ENCODE results near the gene HRAS.
A peak's percentile ranks its signal among the peaks of the same experiment; 100 is the strongest.

HRAS gene

DNA sequence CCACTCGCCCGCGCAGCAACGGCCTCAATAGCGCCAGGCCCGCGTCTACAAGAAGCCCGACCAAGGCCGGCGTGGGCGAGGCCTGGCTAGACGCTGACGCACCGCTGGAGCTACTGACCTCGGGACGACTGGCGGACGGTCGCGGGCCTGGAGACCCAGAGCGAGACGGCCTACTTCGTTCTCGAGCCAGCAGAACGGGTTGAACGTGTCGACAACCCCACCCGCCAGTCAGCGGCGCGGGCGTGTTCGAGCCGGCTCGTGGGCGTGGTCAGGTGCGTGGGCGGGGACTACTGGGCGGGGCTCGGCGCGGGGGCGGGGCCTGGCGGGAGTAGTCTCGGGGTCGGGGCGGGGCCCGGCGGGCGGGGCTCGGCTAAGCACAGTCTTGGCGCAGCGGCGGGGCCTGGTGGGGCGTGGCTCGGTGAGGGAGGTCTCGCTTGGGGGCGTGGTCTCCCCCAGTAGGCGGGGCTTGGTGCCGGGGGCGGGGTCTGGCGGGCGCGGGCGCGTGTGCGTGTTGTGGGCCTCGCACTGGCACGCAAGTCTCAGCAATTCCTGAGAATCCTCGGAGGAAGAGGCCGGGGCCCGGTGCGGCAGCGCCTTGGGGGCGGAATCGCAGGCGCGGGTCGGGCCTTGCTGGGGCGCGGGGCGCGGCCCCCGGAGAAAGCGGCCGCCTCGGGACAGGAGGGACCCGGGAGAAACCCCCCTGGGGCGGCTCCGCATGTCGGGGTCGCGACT is 28.2 kb downstream of the HRAS start, which contains the start of gene RNH1:
RNH1 (minus strand) TSS at position 248 of the 732 bp plus-strand sequence. CDS start 5,080 bp downstream, outside the sequence.
- DNase-seq = peak; percentile 41

GRCh38 chr11:506238-506994 is 29.0 kb downstream of the HRAS start:
- peak; percentile 69 for DNase-seq

GRCh38 chr11:504994-505344 is 30.4 kb downstream of the HRAS start:
- no peak for DNase-seq

GRCh38 chr11:504053-504993 is 31.1 kb downstream of the HRAS start:
- no peak for DNase-seq

- no peak for DNase-seq
Observed at GRCh38 chr11:503179-503981, 32.0 kb downstream of the HRAS start.

DNA sequence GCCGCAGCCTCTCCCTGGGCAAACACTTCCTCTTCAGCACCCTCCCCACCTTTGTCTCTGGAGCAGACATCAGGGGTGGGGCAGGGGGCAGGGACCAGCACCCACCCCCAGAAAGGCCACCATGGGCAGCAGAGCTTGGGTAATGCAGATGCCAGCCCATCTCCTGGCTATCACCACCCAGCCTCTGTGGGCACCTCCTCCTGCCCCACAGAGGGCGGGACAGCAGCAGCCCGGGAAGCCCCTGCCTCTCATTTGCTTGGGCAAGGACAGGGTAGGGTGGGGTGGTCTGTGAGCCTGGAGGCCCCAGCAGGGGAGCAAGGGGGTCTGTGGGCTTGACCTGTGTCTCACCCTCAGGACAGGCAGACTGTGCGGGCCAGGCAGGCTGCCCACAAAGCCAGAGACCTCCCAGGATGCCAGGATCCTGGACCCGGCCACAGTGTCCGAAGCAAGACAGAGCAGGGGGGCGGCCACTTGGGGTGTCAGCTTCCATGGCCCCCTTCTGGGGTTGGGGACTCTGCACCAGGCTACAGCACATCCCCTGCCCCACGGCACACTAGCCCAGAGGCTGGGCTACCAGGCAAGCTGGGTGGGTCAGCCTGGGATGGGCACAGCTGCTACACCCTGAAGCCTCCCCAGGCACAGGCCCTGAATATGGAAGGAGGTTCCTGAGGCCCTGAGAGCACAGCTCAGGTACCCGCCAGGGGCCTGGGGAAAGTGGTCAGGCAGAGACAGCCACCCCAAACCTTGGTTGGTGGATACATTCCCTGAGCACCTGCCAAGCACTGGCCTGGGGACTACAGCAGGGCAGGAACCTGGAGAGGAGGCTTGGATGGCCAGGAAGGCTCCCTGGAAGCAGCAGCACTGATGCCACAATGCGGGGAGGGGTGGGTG is 32.8 kb downstream of the HRAS start:
- DNase-seq = no peak

- no peak for DNase-seq
Observed at GRCh38 chr11:501683-502287, 33.6 kb downstream of the HRAS start.

DNA sequence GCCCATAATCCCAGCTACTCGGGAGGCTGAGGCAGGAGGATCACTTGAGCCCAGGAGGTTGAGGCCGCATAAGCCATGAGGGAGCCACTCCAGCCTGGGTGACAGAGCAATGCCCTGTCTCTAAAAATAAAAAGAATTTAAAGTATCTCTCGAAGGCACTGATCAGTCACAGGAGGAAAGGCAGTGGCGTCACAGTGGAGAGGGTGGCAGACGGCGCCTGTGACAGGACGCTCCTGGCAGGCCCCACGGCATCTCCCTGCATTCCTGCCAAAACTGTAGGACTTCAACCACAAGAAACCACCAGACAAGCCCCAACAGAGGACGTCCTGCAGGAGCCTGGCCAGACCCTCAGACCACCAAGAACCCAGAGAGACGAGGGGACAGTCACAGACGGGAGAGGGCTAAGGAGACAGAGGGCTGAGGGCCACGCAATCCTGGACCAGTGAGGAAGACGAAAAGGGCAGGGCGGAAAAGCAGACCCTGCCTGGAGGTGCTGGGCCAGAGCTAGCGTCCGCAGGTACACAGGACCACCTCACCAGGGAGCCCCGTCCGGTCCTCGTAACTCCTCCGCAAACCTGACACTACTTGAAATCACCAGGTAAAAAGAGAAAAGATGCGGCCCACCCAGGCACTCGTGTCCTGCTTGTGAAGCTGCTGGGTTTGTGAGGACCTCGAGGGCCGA is 34.2 kb downstream of the HRAS start:
- DNase-seq = no peak

DNA sequence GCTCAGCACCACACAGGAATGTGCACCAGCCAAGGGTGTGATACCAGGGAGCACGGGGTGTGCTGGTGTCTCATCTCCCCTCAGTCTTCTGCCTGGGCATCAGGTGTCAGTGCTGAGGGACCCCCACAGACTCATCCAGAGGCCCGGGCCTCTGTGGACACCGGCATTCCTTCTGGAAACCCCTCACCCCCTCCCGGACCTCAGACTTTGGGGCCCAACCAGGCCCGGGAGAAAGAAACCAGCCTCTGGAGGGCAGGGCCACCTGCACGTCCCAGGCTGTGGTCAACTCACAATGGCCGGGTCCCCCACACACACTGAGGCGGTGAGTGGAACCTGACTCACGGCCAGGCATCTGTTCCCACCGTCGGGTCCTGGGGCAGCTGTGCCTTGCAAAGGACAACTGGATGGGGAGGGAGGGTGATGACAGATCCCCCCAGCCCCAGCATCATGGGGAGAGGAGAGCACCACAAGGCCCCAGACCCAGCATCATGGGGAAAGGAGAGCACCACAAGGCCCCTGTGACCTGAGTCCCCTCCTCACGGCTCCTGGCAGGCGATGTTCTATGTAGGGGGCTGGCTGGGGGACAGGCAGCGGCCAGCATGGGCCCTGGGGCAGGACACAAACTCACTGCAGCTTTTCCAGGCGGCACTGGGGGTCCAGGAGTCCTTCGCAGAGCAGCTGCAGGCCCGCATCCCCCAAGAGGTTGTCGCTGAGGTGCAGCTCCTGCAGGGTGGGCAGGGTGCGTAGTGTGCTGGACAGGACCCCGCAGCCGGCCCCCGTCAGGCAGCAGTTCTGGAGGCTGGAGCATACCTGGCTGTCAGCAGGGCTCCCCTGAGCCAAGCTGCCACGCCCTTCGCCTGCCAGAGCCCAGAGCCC is 35.9 kb downstream of the HRAS start:
- DNase-seq = no peak

DNA sequence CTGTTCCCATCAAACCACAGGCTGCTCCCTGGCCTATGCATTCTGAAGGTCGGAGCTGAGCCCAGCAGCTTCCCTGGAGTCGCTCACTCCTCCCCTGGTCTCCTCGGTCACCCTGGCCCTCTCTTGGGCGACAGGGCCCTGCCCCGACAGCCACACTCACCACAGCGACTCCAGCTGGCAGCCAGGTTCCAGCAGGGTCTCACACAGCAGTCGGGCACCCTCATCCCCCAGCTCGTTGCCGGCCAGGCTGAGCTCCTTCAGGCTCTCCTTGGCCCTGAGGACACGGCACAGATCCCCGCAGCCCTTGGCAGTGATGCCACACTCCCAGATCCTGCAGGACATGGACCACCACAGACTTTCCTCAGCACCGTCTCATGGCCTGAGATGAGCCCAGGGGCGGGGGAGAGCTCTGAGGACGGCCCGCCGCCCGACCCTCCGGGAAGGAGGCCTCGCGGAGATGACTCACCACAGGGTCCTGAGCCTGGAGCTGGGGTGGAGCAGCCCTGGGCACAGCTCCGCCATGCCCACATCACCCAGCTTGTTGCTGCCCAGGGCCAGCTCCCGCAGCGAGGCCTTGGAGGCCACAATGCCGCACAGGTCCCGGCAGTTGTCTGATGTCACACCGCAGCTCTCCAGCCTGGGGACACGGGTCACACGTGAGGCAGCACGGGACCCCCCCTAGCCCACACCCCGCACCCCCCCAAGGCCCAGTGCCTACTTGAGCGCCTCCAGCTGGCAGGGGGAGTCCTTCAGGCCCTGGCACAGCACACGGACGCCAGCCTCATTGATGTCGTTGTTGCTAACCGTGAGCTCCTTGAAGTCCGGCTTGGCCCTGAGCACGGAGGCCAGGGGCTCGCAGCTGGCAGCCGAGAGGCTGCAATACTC is 36.8 kb downstream of the HRAS start:
- no peak for DNase-seq

- no peak for DNase-seq
Observed at GRCh38 chr11:497565-498296, 37.6 kb downstream of the HRAS start.

GRCh38 chr11:496834-497564 is 38.4 kb downstream of the HRAS start:
- no peak for DNase-seq

- no peak for DNase-seq
Observed at GRCh38 chr11:495537-495931, 39.8 kb downstream of the HRAS start.

- no peak for DNase-seq
Observed at GRCh38 chr11:494761-495536, 40.4 kb downstream of the HRAS start.

DNA sequence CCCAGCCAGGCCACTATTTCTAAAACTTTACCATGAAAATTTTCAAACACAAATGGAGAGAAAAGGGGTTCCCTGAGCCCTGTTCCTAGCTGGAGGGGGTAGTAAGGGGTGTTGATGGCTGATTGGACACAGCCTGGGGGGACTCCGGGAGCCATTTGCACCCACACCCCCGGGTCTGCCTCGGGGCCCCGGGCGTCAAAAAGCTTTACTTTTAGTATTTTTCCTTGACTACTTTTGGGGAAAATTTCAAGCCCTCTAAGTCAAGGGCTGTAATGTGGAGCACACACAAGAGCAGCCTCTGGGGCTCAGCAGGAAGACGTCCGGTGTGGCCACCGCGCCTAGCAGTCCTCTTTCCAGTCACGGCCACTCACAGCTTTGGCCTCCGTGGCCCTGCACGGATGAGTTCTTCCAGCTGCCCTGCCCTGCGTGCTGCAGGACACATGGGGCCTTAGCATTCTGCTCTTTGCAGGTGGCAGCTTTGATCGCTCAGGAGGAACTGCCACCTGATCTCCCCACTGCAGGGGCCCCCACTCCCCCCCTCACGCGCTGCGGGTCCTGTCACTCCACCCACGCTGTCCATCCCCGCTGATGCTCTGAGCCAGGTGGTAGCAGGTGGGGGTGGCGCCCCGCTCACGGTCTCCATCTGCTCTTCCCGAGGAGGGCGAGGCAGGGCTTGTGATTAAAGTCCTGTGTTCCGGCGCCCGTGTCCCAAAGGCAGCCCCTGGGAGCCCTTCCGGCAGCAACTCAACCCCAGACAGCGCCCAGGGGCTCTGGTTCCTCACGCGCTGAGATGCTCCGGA is 42.7 kb downstream of the HRAS start:
- no peak for DNase-seq

Measured in NCI-H1436 treated with DMSO at 0.1 percent for 48 hours (cell line).